Measurements from ENCODE around the gene VIPAS39.

DNA sequence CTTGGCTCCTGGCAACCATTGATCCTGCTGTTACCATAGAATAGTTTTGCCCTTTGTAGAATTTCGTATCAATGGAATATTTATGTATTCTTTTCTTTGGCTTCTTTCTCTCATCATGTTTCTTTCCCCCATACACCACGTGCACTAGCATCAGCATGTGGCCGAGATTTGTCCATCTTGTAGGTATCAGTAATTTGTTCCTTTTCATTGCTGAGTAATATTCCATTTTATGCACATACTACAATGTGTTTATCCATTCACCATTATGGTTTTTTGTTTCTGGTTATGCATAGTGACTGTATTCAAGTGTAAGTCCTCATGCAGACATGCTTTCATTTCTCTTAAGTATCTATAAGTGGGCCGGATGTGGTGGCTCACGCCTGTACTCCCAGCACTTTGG, 45.7 kb upstream of the VIPAS39 start:
- TF ChIP-seq, protein P1, sequence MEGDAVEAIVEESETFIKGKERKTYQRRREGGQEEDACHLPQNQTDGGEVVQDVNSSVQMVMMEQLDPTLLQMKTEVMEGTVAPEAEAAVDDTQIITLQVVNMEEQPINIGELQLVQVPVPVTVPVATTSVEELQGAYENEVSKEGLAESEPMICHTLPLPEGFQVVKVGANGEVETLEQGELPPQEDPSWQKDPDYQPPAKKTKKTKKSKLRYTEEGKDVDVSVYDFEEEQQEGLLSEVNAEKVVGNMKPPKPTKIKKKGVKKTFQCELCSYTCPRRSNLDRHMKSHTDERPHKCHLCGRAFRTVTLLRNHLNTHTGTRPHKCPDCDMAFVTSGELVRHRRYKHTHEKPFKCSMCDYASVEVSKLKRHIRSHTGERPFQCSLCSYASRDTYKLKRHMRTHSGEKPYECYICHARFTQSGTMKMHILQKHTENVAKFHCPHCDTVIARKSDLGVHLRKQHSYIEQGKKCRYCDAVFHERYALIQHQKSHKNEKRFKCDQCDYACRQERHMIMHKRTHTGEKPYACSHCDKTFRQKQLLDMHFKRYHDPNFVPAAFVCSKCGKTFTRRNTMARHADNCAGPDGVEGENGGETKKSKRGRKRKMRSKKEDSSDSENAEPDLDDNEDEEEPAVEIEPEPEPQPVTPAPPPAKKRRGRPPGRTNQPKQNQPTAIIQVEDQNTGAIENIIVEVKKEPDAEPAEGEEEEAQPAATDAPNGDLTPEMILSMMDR (IDR thresholded peaks at IDR 0.05 in 2 of 3, conservative IDR thresholded peaks at IDR 0.05 in 1 of 3; ENCODE audit: borderline replicate concordance in 1 of 3, insufficient read depth in 1 of 3, low read depth in 2 of 3, low read length in 2 of 3): no peak
- no peak for TF ChIP-seq EZH2 (IDR thresholded peaks at IDR 0.05)
- no peak for TF ChIP-seq POLR2A (IDR thresholded peaks at IDR 0.05; ENCODE audit: borderline replicate concordance, extremely low read depth, insufficient read depth, insufficient read length)
- TF ChIP-seq POLR2AphosphoS5 (IDR thresholded peaks at IDR 0.05; ENCODE audit: low read depth, low read length): no peak
- TF ChIP-seq, protein P2, sequence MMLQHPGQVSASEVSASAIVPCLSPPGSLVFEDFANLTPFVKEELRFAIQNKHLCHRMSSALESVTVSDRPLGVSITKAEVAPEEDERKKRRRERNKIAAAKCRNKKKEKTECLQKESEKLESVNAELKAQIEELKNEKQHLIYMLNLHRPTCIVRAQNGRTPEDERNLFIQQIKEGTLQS (IDR thresholded peaks at IDR 0.05): no peak
- TF ChIP-seq RAD21 (IDR thresholded peaks at IDR 0.05; ENCODE audit: low read depth): no peak
- TF ChIP-seq, protein P3, sequence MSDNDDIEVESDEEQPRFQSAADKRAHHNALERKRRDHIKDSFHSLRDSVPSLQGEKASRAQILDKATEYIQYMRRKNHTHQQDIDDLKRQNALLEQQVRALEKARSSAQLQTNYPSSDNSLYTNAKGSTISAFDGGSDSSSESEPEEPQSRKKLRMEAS (IDR thresholded peaks at IDR 0.05): no peak
